Measurements from ENCODE around the gene ANXA8L1.
"Not testable (repeated sequence)": the region's sequence is repeated elsewhere in the genome, so short reads cannot be mapped to it uniquely, and the experiment has no call there.

Gene ANXA8L1

GRCh38 chr10:46375406-46375805 lies at the start of gene ANXA8L1:
Gene ANXA8L1, plus strand, starts transcription at chr10:46375776. Its CDS starts 76 bp downstream, at chr10:46375852.
- not testable (repeated sequence) for DNase-seq

GRCh38 chr10:46326066-46326465 lies 49.5 kb upstream of the ANXA8L1 start:
- DNase-seq: no peak

- no peak for DNase-seq
Measured at GRCh38 chr10:46326971-46327370, 48.6 kb upstream of the ANXA8L1 start.

GRCh38 chr10:46327685-46328084 lies 47.9 kb upstream of the ANXA8L1 start:
- DNase-seq: no peak

- DNase-seq: no peak
Measured at GRCh38 chr10:46328853-46329689, 46.5 kb upstream of the ANXA8L1 start.

- DNase-seq: no peak
Measured at GRCh38 chr10:46329690-46330016, 45.9 kb upstream of the ANXA8L1 start.

GRCh38 chr10:46330894-46331293 lies 44.7 kb upstream of the ANXA8L1 start:
- DNase-seq: no peak

- not testable (repeated sequence) for DNase-seq
Measured at GRCh38 chr10:46365484-46365883, 10.1 kb upstream of the ANXA8L1 start.

GRCh38 chr10:46367209-46367608 lies 8.4 kb upstream of the ANXA8L1 start:
- not testable (repeated sequence) for DNase-seq

- not testable (repeated sequence) for DNase-seq
Measured at GRCh38 chr10:46367666-46368240, 7.8 kb upstream of the ANXA8L1 start.

- DNase-seq: not testable (repeated sequence)
Measured at GRCh38 chr10:46368956-46369355, 6.6 kb upstream of the ANXA8L1 start.

- not testable (repeated sequence) for DNase-seq
Measured at GRCh38 chr10:46374410-46374809, 1.2 kb upstream of the ANXA8L1 start.

- DNase-seq: not testable (repeated sequence)
Measured at GRCh38 chr10:46377022-46377421, 1.4 kb downstream of the ANXA8L1 start.

GRCh38 chr10:46377651-46378050 lies 2.1 kb downstream of the ANXA8L1 start:
- DNase-seq: not testable (repeated sequence)

GRCh38 chr10:46378108-46378507 lies 2.5 kb downstream of the ANXA8L1 start:
- not testable (repeated sequence) for DNase-seq

GRCh38 chr10:46379233-46379848 lies 3.8 kb downstream of the ANXA8L1 start:
- DNase-seq: not testable (repeated sequence)

- not testable (repeated sequence) for DNase-seq
Measured at GRCh38 chr10:46385858-46386257, 10.3 kb downstream of the ANXA8L1 start.

- DNase-seq: not testable (repeated sequence)
Measured at GRCh38 chr10:46386694-46387093, 11.1 kb downstream of the ANXA8L1 start.

GRCh38 chr10:46387309-46387902 lies 11.8 kb downstream of the ANXA8L1 start:
- DNase-seq: not testable (repeated sequence)

GRCh38 chr10:46391422-46391821 lies 15.8 kb downstream of the ANXA8L1 start:
- not testable (repeated sequence) for DNase-seq

- not testable (repeated sequence) for DNase-seq
Measured at GRCh38 chr10:46396441-46397279, 21.1 kb downstream of the ANXA8L1 start.

- DNase-seq: not testable (repeated sequence)
Measured at GRCh38 chr10:46397767-46398166, 22.2 kb downstream of the ANXA8L1 start.
